Measurements from ENCODE around the gene LRRK1. TPM values are rescaled to one million over a fixed set of nuclear protein-coding genes. Genes with fewer than 3 reads are reported as not detected.

Gene LRRK1
- total and polyA plus RNA-seq, 2 of the 13 experiments (the other 11 are each of a cell fraction or from before 2014, with no cell fraction given): 0.13 to 1.2 TPM

DNA sequence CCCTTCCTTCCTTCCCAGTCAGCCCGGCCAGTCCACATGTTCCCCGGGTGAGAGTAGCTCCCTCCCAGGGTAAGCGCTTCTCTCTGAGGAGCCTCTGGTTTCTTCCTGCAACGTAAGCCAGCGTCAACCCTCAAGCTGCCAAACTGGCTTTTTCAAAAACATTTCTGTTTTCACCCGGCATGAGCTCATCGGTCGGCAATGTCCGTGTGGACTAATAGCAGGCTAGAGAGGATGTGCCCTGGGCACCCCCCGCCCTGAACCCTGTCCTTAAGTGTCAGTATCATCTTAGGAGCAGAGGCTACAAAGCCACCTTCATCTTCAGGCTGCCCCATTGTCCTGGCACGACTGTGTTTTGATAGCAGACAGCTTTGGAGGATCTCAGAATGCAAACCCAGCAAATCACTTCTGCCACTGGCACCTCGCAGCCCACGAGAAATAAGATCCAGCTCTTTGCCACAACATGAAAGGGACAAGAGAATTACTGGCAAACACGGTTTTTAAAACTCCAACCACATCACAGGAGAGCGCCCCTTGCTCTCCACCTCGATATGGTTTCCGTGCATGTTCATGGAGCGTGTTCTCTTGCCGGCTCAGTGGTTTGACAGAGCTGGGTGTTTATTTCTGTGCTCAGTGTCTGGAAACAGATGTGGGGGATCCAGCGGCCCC, 29.6 kb upstream of the LRRK1 start (continued):
- TF ChIP-seq, protein P1, sequence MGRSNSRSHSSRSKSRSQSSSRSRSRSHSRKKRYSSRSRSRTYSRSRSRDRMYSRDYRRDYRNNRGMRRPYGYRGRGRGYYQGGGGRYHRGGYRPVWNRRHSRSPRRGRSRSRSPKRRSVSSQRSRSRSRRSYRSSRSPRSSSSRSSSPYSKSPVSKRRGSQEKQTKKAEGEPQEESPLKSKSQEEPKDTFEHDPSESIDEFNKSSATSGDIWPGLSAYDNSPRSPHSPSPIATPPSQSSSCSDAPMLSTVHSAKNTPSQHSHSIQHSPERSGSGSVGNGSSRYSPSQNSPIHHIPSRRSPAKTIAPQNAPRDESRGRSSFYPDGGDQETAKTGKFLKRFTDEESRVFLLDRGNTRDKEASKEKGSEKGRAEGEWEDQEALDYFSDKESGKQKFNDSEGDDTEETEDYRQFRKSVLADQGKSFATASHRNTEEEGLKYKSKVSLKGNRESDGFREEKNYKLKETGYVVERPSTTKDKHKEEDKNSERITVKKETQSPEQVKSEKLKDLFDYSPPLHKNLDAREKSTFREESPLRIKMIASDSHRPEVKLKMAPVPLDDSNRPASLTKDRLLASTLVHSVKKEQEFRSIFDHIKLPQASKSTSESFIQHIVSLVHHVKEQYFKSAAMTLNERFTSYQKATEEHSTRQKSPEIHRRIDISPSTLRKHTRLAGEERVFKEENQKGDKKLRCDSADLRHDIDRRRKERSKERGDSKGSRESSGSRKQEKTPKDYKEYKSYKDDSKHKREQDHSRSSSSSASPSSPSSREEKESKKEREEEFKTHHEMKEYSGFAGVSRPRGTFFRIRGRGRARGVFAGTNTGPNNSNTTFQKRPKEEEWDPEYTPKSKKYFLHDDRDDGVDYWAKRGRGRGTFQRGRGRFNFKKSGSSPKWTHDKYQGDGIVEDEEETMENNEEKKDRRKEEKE (IDR thresholded peaks at IDR 0.05): no peak
- TF ChIP-seq ZNF816 (CRISPR knock-in tag; IDR thresholded peaks at IDR 0.05; ENCODE audit: borderline replicate concordance) (no peak), RFXAP (CRISPR knock-in tag; IDR thresholded peaks at IDR 0.05; ENCODE audit: borderline replicate concordance) (no peak), ZNF350 (CRISPR knock-in tag; IDR thresholded peaks at IDR 0.05; ENCODE audit: borderline replicate concordance, low read depth) (no peak)

DNA sequence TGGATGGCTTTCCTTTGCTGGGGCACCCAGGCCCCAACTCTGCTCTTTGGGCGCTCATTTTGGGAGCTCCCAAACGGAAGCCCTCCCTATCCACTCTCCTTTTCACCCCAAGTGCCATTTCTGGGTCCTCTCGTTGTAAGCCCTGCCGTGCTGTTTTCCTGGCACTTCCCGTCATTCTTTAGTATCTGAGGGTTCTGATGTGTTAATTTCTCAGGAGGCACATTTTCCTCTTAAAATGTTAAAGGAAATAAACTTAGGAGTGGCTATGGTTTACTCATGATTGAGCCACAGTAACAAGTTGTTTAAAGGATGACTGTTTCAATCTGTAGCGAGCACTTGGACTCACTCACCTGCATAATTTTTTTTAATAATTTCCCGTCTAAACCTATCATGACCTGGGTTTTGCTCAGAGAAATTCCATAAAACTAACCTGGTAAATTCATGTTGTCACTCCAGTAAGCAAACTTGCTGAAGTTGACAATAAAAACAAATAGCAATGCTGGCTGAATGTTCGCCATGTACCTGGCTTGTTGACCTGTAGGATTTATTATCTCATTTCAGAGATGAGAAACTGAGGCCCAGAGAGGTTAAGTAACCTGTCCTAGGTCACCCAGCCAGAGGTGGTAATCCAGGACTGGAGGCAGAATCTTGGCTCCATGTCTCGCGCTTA, 29.0 kb upstream of the LRRK1 start:
- DNase-seq (ENCODE audit: low spot score): no peak
- no peak for ATAC-seq
- intact Hi-C loops (cut with micrococcal nuclease; ENCODE audit: unreplicated experiment) (no loop called here), in situ Hi-C loops (cut with HindIII; ENCODE audit: extremely low pct_ligation_motif_present, low pct_unique_long_range_greater_than_20kb) (no loop called here)
- FAIRE-seq: no peak
- Histone ChIP-seq H3K4me2 (ENCODE audit: low read depth, low read length) (no peak overlapping the region), H3K27me3 (ENCODE audit: control insufficient read depth in 1 of 2, insufficient read depth in 2 of 2, low read length in 2 of 2) (peaks cover 12 to 95% of the 10 kb centered on the region in 2 experiments; a peak in 4 of 5 replicates), H3K27ac (ENCODE audit: extremely low read length, insufficient read depth, low read length) (no peak overlapping the region), H3K9ac (ENCODE audit: insufficient read depth, low read depth, low read length) (no peak overlapping the region), H3K36me3 (replicated peaks in 1 of 2; ENCODE audit: control insufficient read depth in 1 of 2, insufficient read depth in 2 of 2, low read length in 2 of 2) (no peaks in the 10 kb centered on the region), H4K20me1 (ENCODE audit: insufficient read depth, low read length) (no peaks in the 10 kb centered on the region), H3K4me1 (ENCODE audit: insufficient read depth, low read length) (no peaks in the 10 kb centered on the region), H3K79me2 (ENCODE audit: insufficient read depth, low read length) (no peaks in the 10 kb centered on the region), H2AFZ (ENCODE audit: low read length) (no peak overlapping the region), H3K9me3 (ENCODE audit: low read length) (no peaks in the 10 kb centered on the region), H3K4me3 (replicated peaks in 1 of 3; ENCODE audit: insufficient read depth in 1 of 3, low read depth in 2 of 3, low read length in 3 of 3) (no peak overlapping the region)
- no TSS peak for BruUV-seq (replicated peaks)
- CTCF ChIA-PET (ENCODE audit: low intra/inter-chr PET ratio, low total read pairs): no interaction called here
- POLR2A ChIA-PET: no interaction called here
- WGBS (ENCODE audit: low lambda C conversion rate): 44% methylated on average over 10 of the region's 10 CpGs
- TF ChIP-seq NFIC (IDR thresholded peaks at IDR 0.05; ENCODE audit: low read length) (no peak), U2AF1 (optimal IDR thresholded peaks at IDR 0.05; ENCODE audit: low read depth, low read length) (no peak), ZNF3 (CRISPR knock-in tag; IDR thresholded peaks at IDR 0.05) (no peak), SRSF4 (IDR thresholded peaks at IDR 0.05; ENCODE audit: low read depth, low read length, poor library complexity, severe bottlenecking) (no peak), ZNF292 (CRISPR knock-in tag; IDR thresholded peaks at IDR 0.05; ENCODE audit: borderline replicate concordance, low read depth) (no peak), CBFB (CRISPR knock-in tag; IDR thresholded peaks at IDR 0.05) (no peak)
- TF ChIP-seq, protein P2, sequence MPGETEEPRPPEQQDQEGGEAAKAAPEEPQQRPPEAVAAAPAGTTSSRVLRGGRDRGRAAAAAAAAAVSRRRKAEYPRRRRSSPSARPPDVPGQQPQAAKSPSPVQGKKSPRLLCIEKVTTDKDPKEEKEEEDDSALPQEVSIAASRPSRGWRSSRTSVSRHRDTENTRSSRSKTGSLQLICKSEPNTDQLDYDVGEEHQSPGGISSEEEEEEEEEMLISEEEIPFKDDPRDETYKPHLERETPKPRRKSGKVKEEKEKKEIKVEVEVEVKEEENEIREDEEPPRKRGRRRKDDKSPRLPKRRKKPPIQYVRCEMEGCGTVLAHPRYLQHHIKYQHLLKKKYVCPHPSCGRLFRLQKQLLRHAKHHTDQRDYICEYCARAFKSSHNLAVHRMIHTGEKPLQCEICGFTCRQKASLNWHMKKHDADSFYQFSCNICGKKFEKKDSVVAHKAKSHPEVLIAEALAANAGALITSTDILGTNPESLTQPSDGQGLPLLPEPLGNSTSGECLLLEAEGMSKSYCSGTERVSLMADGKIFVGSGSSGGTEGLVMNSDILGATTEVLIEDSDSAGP (CRISPR knock-in tag; IDR thresholded peaks at IDR 0.05; ENCODE audit: borderline replicate concordance): no peak
- TF ChIP-seq, protein P3, sequence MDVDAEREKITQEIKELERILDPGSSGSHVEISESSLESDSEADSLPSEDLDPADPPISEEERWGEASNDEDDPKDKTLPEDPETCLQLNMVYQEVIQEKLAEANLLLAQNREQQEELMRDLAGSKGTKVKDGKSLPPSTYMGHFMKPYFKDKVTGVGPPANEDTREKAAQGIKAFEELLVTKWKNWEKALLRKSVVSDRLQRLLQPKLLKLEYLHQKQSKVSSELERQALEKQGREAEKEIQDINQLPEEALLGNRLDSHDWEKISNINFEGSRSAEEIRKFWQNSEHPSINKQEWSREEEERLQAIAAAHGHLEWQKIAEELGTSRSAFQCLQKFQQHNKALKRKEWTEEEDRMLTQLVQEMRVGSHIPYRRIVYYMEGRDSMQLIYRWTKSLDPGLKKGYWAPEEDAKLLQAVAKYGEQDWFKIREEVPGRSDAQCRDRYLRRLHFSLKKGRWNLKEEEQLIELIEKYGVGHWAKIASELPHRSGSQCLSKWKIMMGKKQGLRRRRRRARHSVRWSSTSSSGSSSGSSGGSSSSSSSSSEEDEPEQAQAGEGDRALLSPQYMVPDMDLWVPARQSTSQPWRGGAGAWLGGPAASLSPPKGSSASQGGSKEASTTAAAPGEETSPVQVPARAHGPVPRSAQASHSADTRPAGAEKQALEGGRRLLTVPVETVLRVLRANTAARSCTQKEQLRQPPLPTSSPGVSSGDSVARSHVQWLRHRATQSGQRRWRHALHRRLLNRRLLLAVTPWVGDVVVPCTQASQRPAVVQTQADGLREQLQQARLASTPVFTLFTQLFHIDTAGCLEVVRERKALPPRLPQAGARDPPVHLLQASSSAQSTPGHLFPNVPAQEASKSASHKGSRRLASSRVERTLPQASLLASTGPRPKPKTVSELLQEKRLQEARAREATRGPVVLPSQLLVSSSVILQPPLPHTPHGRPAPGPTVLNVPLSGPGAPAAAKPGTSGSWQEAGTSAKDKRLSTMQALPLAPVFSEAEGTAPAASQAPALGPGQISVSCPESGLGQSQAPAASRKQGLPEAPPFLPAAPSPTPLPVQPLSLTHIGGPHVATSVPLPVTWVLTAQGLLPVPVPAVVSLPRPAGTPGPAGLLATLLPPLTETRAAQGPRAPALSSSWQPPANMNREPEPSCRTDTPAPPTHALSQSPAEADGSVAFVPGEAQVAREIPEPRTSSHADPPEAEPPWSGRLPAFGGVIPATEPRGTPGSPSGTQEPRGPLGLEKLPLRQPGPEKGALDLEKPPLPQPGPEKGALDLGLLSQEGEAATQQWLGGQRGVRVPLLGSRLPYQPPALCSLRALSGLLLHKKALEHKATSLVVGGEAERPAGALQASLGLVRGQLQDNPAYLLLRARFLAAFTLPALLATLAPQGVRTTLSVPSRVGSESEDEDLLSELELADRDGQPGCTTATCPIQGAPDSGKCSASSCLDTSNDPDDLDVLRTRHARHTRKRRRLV (CRISPR knock-in tag; IDR thresholded peaks at IDR 0.05): no peak
